Activated CD4-positive, CD25-positive, alpha-beta regulatory T cell treated with anti-CD3 and anti-CD28 coated beads, Interleukin-2, amount 50 U/mL, for 16 hours (primary cell): ENCODE data around the gene LYRM1.
"Not testable (repeated sequence)": the region's sequence is repeated elsewhere in the genome, so short reads cannot be mapped to it uniquely, and the experiment has no call there.

Experiments
- DNase-seq: peaks from one replicate; pipeline ENCODE4 v3.0.0-alpha.2; 2020; ENCODE audit warnings: low read depth, low spot score

The LYRM1 gene

GRCh38 chr16:20931066-20931600, 30.6 kb downstream of the LYRM1 start:
- no peak for DNase-seq

GRCh38 chr16:20933589-20933988, 33.0 kb downstream of the LYRM1 start:
- DNase-seq, result no peak

- DNase-seq, result no peak
Observed at GRCh38 chr16:20937736-20938135, 37.2 kb downstream of the LYRM1 start.

GRCh38 chr16:20938426-20938825, 37.9 kb downstream of the LYRM1 start:
- DNase-seq, result no peak

- DNase-seq, result no peak
Observed at GRCh38 chr16:20939611-20940010, 39.0 kb downstream of the LYRM1 start.

GRCh38 chr16:20940871-20941635, 40.5 kb downstream of the LYRM1 start:
- no peak for DNase-seq

- DNase-seq, result no peak
Observed at GRCh38 chr16:20941636-20941926, 41.0 kb downstream of the LYRM1 start.

- DNase-seq, result no peak
Observed at GRCh38 chr16:20942256-20942655, 41.7 kb downstream of the LYRM1 start.

GRCh38 chr16:20944861-20945574, 44.4 kb downstream of the LYRM1 start:
- DNase-seq, result peak; percentile 19

GRCh38 chr16:20945575-20945875, 45.0 kb downstream of the LYRM1 start:
- DNase-seq, result not testable (repeated sequence)

- DNase-seq, result no peak
Observed at GRCh38 chr16:20946015-20946629, 45.6 kb downstream of the LYRM1 start.

GRCh38 chr16:20948444-20948843, 47.9 kb downstream of the LYRM1 start:
- no peak for DNase-seq

- no peak for DNase-seq
Observed at GRCh38 chr16:20949660-20950059, 49.1 kb downstream of the LYRM1 start.

GRCh38 chr16:20950294-20950693, 49.7 kb downstream of the LYRM1 start:
- no peak for DNase-seq

GRCh38 chr16:20952139-20952920, 51.8 kb downstream of the LYRM1 start:
- DNase-seq, result no peak

- DNase-seq, result no peak
Observed at GRCh38 chr16:20954574-20954973, 54.0 kb downstream of the LYRM1 start.

- no peak for DNase-seq
Observed at GRCh38 chr16:20956319-20956718, 55.7 kb downstream of the LYRM1 start.

GRCh38 chr16:20957153-20957552, 56.6 kb downstream of the LYRM1 start:
- no peak for DNase-seq

- DNase-seq, result no peak
Observed at GRCh38 chr16:20960899-20961298, 60.3 kb downstream of the LYRM1 start.

GRCh38 chr16:20968765-20969164, 68.2 kb downstream of the LYRM1 start:
- DNase-seq, result no peak

GRCh38 chr16:20969386-20969785, 68.8 kb downstream of the LYRM1 start:
- no peak for DNase-seq

GRCh38 chr16:20971401-20971800, 70.8 kb downstream of the LYRM1 start:
- no peak for DNase-seq
